ENCODE data around the gene HTRA3. TPM values are rescaled to one million over a fixed set of nuclear protein-coding genes. Genes with fewer than 3 reads are reported as not detected.
A peak's percentile ranks its signal among the peaks of the same experiment; 100 is the strongest.

Gene HTRA3
- total RNA-seq, 2 experiments from 2014 or later, result not detected

DNA sequence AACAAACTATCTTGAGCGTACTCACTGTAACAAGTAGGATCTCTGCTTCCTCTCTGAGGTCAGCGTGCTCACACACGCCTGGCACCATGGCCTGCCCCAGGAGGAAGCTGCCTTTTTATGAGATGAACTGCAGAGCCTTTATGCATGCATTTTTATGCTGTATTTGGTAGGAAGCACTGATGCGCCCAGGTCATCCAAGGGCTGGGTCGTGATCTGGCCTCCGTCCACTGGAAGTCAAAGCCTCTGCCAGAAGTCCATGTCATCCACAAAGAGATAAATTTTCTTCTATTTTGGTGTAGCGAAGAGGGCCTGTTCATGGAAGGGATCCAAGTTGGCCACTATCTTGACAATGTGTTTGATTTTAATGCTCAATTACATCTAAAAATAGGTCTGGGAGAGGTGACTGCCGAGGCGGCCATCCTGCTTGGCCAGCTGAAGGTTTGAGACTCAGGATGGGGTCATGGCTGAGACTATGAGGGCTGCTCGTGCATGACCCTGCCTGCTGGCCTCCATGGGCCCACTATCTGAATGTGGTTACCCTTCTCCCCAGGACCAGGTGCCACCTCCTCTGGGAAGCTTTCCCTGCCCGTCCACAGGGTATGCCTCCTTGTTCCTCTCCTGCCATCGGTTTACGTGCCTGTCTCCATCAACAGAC is 50.3 kb downstream of the HTRA3 start:
- CTCF ChIA-PET, result no interaction called here
- DNase-seq, result no peak
- POLR2A ChIA-PET, result no interaction called here

DNA sequence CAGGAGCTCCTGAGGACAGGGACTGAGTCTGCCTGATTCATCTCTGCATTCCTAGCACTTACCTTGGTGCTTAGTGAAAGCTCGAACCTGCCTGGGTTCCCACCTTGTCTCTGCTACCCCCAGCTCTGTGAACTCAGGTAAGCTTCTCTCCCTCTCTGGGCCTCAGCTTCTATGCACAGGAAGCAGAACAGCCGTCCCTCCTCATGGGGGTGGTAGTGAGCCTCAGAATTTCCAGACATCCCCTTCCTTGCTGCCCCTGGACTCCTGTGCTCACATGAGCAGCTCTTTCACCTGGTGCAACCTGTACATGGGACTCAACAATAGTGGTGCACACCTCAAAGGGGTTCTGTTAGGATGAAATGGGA is 50.8 kb downstream of the HTRA3 start:
- Mint-ChIP-seq H3K9me3 (no peaks in the 10 kb centered on the region), H3K27ac (no peak overlapping the region), H3K4me1 (no peaks in the 10 kb centered on the region), H3K4me3 (no peak overlapping the region), H3K27me3 (no peaks in the 10 kb centered on the region), H3K36me3 (ENCODE audit: low read depth) (no peaks in the 10 kb centered on the region)
- CTCF ChIA-PET, result no interaction called here
- DNase-seq, result peak; percentile 14
- POLR2A ChIA-PET, result no interaction called here

More for the DNA sequence above, 50.3 kb downstream of the HTRA3 start:
- Mint-ChIP-seq H3K27ac (no peak overlapping the region), H3K4me3 (no peak overlapping the region), H3K36me3 (ENCODE audit: low read depth) (no peaks in the 10 kb centered on the region), H3K9me3 (no peaks in the 10 kb centered on the region), H3K4me1 (no peaks in the 10 kb centered on the region), H3K27me3 (no peaks in the 10 kb centered on the region)

DNA sequence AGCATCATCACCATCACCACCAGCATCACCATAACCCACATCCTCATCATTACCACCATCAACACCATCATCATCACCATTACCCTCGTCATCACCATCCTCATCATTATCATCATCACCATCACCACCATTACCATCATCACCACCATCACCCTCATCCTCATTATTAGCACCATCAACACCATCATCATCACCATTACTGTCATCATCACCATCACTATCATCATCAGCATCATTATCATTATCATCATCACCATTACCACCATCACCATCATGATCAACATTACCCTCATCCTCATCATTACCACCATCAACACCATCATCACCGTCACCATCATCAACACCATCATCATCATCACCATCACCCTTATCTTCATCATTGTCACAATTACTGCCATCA is 51.7 kb downstream of the HTRA3 start:
- POLR2A ChIA-PET, result no interaction called here
- no peaks in the 10 kb centered on the region for H3K9me3 Mint-ChIP-seq
- no peak overlapping the region for H3K27ac Mint-ChIP-seq
- no peak for DNase-seq
- H3K4me3 Mint-ChIP-seq, result no peak overlapping the region
- H3K36me3 Mint-ChIP-seq (ENCODE audit: low read depth), result no peaks in the 10 kb centered on the region
- H3K27me3 Mint-ChIP-seq, result no peaks in the 10 kb centered on the region
- H3K4me1 Mint-ChIP-seq, result no peaks in the 10 kb centered on the region
- CTCF ChIA-PET, result no interaction called here

DNA sequence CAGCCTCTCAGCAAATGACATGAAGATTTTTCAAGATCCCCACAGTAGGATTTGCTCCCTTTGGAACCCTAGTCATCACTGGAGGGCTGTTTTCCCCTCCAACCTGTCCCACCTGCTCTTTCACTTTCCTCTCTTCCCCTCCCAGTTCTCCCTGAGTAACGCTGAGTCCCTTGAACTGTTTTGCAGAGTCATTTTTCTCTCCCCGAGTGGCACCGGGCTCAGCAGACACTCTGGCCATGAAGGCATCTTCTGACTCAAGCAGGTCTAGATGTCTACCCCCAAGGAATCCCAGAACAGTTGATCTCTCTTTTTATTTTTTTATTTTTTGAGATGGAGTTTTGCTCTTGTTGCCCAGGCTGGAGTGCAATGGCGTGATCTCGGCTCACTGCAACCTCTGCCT is 52.2 kb downstream of the HTRA3 start:
- ChIA-PET CTCF (no interaction called here), POLR2A (no interaction called here)
- DNase-seq, result no peak
- H3K36me3 Mint-ChIP-seq (ENCODE audit: low read depth), result no peaks in the 10 kb centered on the region
- H3K4me3 Mint-ChIP-seq, result no peak overlapping the region
- H3K27ac Mint-ChIP-seq, result no peak overlapping the region
- no peaks in the 10 kb centered on the region for H3K27me3 Mint-ChIP-seq
- H3K4me1 Mint-ChIP-seq, result no peaks in the 10 kb centered on the region
- H3K9me3 Mint-ChIP-seq, result no peaks in the 10 kb centered on the region

DNA sequence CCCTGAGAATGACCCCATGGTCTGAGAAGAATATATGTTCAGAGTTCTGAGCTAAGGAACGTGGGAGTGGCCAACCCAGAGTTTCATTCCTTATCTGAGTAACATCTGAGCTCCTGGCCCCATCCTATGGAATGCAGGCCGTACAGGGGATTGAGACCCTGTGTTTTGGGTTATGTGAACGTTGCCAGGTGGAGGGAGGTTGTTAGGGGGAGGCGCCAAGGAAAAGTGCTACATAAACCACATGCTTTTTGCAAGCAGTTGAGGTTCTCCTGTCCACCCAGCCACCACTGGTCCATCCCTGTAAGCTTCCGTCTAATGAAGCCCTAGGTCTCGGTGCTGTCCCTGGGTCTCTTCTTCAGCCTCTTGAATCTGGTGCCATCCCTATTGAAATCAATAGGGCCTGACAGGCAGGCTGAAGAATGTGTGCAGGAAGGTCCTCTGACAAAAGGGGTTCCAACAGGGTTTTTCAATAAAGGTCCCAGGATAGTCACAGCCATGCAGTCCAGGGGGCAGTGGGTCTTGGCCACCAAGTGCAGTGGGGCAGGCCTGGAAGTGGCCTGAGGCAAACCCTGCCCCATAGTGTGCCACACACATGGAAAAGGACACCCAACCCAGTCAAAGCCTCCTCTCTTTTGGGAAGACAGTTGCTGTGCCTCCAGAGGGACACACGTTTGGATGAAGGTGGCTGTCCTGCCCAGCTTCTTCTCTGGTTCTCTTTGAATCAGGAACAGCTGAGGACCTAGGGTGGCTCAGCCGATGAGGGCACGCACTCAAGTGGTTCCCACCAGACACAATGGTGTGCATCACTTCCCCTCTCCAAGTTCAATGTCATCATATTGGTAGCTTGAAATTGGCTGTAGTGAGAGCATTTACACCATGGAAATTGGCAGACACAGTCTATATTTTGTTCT is 53.5 kb downstream of the HTRA3 start:
- Mint-ChIP-seq H3K9me3 (no peaks in the 10 kb centered on the region), H3K36me3 (ENCODE audit: low read depth) (no peaks in the 10 kb centered on the region), H3K27ac (no peak overlapping the region), H3K4me1 (no peaks in the 10 kb centered on the region), H3K4me3 (no peak overlapping the region), H3K27me3 (no peaks in the 10 kb centered on the region)
- CTCF ChIA-PET, result no interaction called here
- no peak for DNase-seq
- POLR2A ChIA-PET, result no interaction called here

DNA sequence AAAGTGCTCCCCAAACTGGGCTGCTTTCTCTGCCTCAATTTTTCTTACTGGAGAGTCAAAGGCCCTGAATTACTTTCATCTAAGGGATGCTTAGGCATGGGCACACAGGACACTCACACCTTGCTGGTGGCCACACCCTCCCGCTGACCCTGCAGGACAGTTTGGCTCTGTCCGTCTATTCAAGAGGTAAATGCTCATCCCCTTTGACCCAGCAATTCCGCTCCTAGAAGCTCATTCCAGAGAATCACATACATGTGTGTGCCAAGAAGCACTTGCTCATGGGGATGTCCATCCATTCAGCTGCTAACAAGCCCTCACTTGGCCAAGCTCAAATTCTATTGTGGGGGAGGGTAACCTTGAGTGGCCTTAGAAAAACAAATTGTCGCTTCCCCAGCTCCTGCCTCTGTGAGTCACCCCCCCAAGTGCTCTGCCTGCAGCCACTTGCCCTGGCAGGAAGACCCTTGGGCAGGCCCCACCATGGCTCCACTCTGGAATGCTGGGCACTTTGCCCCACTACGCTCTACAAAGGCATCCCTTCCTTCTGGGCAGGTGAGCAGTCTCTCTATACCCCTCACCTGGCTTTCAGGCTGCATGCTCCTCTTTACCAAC is 54.5 kb downstream of the HTRA3 start:
- CTCF ChIA-PET, result no interaction called here
- Mint-ChIP-seq H3K27ac (no peak overlapping the region), H3K27me3 (no peaks in the 10 kb centered on the region), H3K4me1 (no peaks in the 10 kb centered on the region), H3K36me3 (ENCODE audit: low read depth) (no peaks in the 10 kb centered on the region), H3K4me3 (no peak overlapping the region), H3K9me3 (no peaks in the 10 kb centered on the region)
- no peak for DNase-seq
- POLR2A ChIA-PET, result no interaction called here

DNA sequence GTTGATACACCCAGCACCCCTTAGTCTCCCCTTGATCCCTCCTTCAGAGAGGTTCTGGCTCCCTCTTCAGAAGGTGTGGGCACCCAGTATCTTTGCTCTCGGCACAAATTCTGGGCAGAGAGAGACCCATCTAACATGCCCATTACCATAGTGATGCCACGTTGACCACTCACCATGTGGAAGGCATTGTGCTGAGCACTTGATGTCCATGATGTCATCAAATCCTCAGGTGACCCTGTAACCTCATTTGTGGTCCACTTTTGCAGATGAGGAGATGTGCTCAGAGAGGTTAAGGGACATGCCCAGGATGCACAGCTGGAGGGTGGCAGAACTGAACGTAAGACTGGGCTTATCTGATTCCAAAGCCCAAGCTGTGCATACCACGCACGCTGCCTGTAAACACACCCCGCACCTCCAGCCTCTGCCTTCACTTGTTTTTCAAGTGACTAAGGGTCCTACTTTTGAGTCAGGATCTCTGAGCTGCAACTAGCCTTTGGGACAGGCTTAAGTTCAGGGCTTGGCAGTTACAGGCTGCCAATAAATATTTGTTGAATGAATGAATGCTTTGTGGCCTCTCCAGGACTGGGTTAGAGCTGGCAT is 55.2 kb downstream of the HTRA3 start:
- no peaks in the 10 kb centered on the region for H3K36me3 Mint-ChIP-seq (ENCODE audit: low read depth)
- ChIA-PET CTCF (no interaction called here), POLR2A (no interaction called here)
- no peaks in the 10 kb centered on the region for H3K4me1 Mint-ChIP-seq
- no peaks in the 10 kb centered on the region for H3K27me3 Mint-ChIP-seq
- no peak for DNase-seq
- no peak overlapping the region for H3K27ac Mint-ChIP-seq
- no peak overlapping the region for H3K4me3 Mint-ChIP-seq
- no peaks in the 10 kb centered on the region for H3K9me3 Mint-ChIP-seq

DNA sequence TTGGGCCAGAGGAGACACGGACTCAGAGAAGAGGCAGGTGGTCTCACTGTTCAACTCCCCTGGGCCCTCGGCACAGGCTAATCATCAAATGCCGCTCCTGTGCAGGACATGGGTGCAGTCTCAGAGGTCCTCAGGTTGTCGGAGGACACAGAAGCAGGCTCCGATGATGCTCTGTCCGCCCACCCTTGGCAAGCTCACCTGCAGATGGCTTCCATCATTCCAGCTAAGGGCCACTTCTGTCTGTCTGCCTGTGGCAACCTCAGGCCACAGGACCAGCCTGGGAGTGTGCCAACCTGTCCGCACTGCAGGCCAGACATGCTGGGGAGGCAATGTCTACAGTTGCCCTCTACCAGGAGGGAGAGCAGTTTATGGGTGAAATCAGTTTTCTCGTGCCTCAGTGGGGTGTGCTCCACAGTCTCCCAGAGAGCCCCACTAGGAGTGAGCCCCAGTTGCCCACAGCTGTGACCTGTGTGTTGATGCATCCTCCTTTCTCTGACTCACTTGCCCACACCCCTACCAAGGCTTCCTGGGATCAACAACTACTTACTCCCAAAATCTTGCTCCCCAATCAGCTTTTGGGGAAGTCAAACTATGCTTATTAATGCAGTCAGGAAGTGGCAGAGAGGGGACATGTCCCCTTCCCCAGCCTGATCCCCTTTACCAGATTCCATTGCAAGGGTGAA is 55.9 kb downstream of the HTRA3 start:
- Mint-ChIP-seq H3K4me1 (no peaks in the 10 kb centered on the region), H3K4me3 (no peak overlapping the region), H3K36me3 (ENCODE audit: low read depth) (no peaks in the 10 kb centered on the region), H3K27ac (no peak overlapping the region), H3K27me3 (no peaks in the 10 kb centered on the region), H3K9me3 (no peaks in the 10 kb centered on the region)
- ChIA-PET POLR2A (no interaction called here), CTCF (no interaction called here)
- no peak for DNase-seq

DNA sequence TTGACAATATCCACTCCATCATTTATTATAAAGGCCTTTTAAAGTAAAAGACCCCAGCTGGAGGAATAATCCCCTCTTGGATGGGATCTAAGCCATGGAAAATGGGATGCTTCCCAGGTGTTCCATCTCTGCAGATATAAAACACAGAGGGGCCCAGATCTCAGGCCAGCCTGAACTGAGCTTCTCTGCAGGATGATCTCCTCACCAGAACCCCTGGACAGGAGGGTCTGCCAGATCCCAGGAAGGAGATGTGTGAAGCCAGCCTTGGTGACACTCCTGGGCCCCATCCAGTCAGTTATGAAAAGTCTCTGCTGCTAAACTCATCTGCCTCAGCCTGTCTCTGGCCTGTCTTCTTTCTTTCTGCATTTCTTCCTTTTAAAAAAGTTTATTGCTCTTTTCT is 56.7 kb downstream of the HTRA3 start:
- no peak overlapping the region for H3K4me3 Mint-ChIP-seq
- POLR2A ChIA-PET, result no interaction called here
- CTCF ChIA-PET, result no interaction called here

DNA sequence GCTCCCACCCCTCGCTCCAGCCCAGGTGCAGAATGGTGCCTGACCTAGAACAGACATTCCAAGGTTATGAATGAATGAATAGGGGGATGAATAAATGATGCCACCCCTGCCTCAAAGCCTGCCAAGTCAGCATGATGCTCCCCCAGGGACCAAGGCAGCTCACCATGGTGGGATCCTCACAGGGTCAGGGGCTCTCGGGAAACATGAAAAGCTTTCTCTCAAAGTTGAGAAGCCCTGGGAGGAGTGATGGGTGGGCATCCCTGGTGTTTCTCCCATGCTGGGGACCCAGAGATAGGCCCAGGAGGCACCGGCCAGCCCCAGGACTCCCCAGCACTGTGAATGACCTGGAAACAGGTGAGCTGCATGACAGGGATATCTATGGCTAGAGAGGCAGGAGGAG is 58.9 kb downstream of the HTRA3 start:
- H3K36me3 Mint-ChIP-seq (ENCODE audit: low read depth), result no peaks in the 10 kb centered on the region
- no peaks in the 10 kb centered on the region for H3K4me1 Mint-ChIP-seq
- H3K4me3 Mint-ChIP-seq, result no peak overlapping the region
- DNase-seq, result no peak
- no peak overlapping the region for H3K27ac Mint-ChIP-seq
- ChIA-PET POLR2A (no interaction called here), CTCF (no interaction called here)
- H3K27me3 Mint-ChIP-seq, result no peaks in the 10 kb centered on the region
- no peaks in the 10 kb centered on the region for H3K9me3 Mint-ChIP-seq

More for the DNA sequence above, 56.7 kb downstream of the HTRA3 start:
- Mint-ChIP-seq H3K36me3 (ENCODE audit: low read depth) (no peaks in the 10 kb centered on the region), H3K4me1 (no peaks in the 10 kb centered on the region), H3K27ac (no peak overlapping the region), H3K27me3 (no peaks in the 10 kb centered on the region), H3K9me3 (no peaks in the 10 kb centered on the region)
- no peak for DNase-seq

DNA sequence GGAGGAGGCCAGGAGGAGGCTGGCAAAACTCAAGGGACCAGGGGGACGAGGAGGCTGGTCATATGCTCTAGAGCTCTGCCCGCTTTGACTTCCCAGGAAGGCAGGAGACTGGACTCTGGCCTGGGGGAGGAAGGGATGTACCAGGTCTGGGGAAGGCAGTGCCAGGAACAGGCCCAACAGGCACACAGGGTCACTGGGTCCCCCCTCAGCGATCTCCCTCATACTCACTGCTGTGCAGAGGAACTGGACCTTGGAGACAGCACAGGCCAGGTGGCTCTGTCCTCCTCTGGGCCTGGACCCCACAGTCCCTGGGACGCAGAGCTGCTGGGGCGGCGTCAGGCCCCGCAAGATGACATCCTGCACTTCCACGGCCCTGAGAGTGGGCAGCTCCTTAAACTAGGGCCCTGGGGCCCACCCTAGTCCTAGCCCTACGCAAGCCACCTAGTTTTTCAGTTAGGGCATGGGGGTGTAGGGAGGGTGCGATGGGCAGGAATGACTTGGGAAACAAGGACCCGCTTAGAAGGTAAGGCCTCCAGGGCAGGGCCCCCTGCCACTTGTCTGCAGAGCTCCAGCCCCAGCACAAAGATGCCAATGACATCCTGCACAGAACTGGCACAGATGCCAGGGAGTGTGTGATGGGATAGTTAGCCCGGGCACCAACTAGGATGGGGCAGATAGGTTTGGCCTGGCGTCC is 59.5 kb downstream of the HTRA3 start:
- DNase-seq, result no peak
- Mint-ChIP-seq H3K4me3 (no peak overlapping the region), H3K36me3 (ENCODE audit: low read depth) (no peaks in the 10 kb centered on the region), H3K27ac (no peak overlapping the region), H3K4me1 (no peaks in the 10 kb centered on the region), H3K27me3 (no peaks in the 10 kb centered on the region), H3K9me3 (no peaks in the 10 kb centered on the region)
- ChIA-PET CTCF (no interaction called here), POLR2A (no interaction called here)

DNA sequence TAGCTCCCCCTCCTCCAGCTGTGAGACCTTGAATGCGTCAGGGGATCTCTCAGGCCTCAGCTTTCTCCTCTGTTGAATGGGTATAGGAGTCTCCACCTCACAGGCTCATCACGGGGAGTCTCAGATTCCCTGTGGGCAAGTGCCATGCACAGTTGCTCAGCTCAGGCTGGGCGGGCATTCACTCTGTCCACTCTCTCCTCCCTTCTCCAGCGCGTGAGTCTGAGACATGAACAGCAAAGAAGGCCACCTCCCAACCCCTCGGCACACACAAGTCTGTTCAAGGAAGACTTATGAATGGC is 60.0 kb downstream of the HTRA3 start:
- no peak for DNase-seq
- POLR2A ChIA-PET, result no interaction called here
- Mint-ChIP-seq H3K27me3 (no peaks in the 10 kb centered on the region), H3K4me1 (no peaks in the 10 kb centered on the region), H3K9me3 (no peaks in the 10 kb centered on the region), H3K27ac (no peak overlapping the region), H3K36me3 (ENCODE audit: low read depth) (no peaks in the 10 kb centered on the region), H3K4me3 (no peak overlapping the region)
- CTCF ChIA-PET, result no interaction called here
